Activated CD4-positive, alpha-beta T cell treated with anti-CD3 and anti-CD28 coated beads for 4 hours (primary cell): ENCODE data around the gene CSMD2.

Experiments
- DNase-seq, 2 donors: peaks; one replicate each; pipeline ENCODE4 v3.0.0-alpha.2; 2020

Gene CSMD2

GRCh38 chr1:33895396-33895795 is 269.6 kb downstream of the CSMD2 start:
- no peak for DNase-seq

GRCh38 chr1:33893147-33893830 is 271.7 kb downstream of the CSMD2 start:
- DNase-seq, result no peak

- no peak for DNase-seq
These were observed 278.5 kb downstream of the CSMD2 start for GRCh38 chr1:33886496-33886895.

- no peak for DNase-seq
These were observed 284.7 kb downstream of the CSMD2 start for GRCh38 chr1:33880305-33880704.

GRCh38 chr1:33878392-33878791 is 286.6 kb downstream of the CSMD2 start:
- DNase-seq, result no peak

- DNase-seq, result no peak
These were observed 287.9 kb downstream of the CSMD2 start for GRCh38 chr1:33876970-33877650.

GRCh38 chr1:33875862-33876261 is 289.2 kb downstream of the CSMD2 start:
- DNase-seq, result no peak

GRCh38 chr1:33874636-33875035 is 290.4 kb downstream of the CSMD2 start:
- DNase-seq, result no peak

- DNase-seq, result no peak
These were observed 292.3 kb downstream of the CSMD2 start for GRCh38 chr1:33872683-33873082.

GRCh38 chr1:33872275-33872674 is 292.8 kb downstream of the CSMD2 start:
- DNase-seq, result no peak

GRCh38 chr1:33867684-33868083 is 297.3 kb downstream of the CSMD2 start:
- no peak for DNase-seq

GRCh38 chr1:33866281-33866680 is 298.7 kb downstream of the CSMD2 start:
- no peak for DNase-seq

GRCh38 chr1:33864460-33865389 is 300.3 kb downstream of the CSMD2 start:
- DNase-seq, result no peak

- no peak for DNase-seq
These were observed 301.3 kb downstream of the CSMD2 start, which contains the start of gene HMGB4 for GRCh38 chr1:33863779-33864178. Gene HMGB4 (plus strand): TSS chr1:33864079. CDS start chr1:33864192, 113 bp downstream.

- DNase-seq, result no peak
These were observed 304.4 kb downstream of the CSMD2 start for GRCh38 chr1:33860671-33861070.

GRCh38 chr1:33854091-33854490 is 310.9 kb downstream of the CSMD2 start:
- no peak for DNase-seq

- DNase-seq, result no peak
These were observed 311.6 kb downstream of the CSMD2 start for GRCh38 chr1:33853431-33853830.

- no peak for DNase-seq
These were observed 312.3 kb downstream of the CSMD2 start for GRCh38 chr1:33852711-33853110.

- no peak for DNase-seq
These were observed 314.5 kb downstream of the CSMD2 start for GRCh38 chr1:33850481-33850880.

GRCh38 chr1:33849211-33849610 is 315.8 kb downstream of the CSMD2 start:
- DNase-seq, result no peak

GRCh38 chr1:33848205-33848937 is 316.7 kb downstream of the CSMD2 start:
- DNase-seq, result no peak

GRCh38 chr1:33846861-33847260 is 318.2 kb downstream of the CSMD2 start:
- DNase-seq, result no peak

- no peak for DNase-seq
These were observed 320.9 kb downstream of the CSMD2 start for GRCh38 chr1:33844166-33844565.
